Measurements from ENCODE around the gene NARF. TPM values are rescaled to one million over a fixed set of nuclear protein-coding genes. Genes with fewer than 3 reads are reported as not detected.
"Not testable (repeated sequence)": the region's sequence is repeated elsewhere in the genome, so short reads cannot be mapped to it uniquely, and the experiment has no call there.

The NARF gene
- total RNA-seq, 1 donor: 48.7 TPM

- Histone ChIP-seq H3K4me3 (ENCODE audit: low read length) (peak overlapping the region; percentile 100), H3K27me3 (ENCODE audit: insufficient read depth, low read length) (no peaks in the 10 kb centered on the region), H3K4me1 (ENCODE audit: insufficient read depth, low read length) (peaks cover 55% of the 10 kb centered on the region), H3K9me3 (ENCODE audit: low read depth, low read length) (no peaks in the 10 kb centered on the region)
Observed at GRCh38 chr17:82449883-82450356, 8.6 kb upstream of the NARF start.

- H3K27me3 ChIP-seq (ENCODE audit: insufficient read depth, low read length): no peaks in the 10 kb centered on the region
- H3K9me3 ChIP-seq (ENCODE audit: low read depth, low read length): no peaks in the 10 kb centered on the region
- peak within 1 kb of the TSS; percentile 100 for H3K4me3 ChIP-seq (ENCODE audit: low read length)
- H3K4me1 ChIP-seq (ENCODE audit: insufficient read depth, low read length): peaks cover 49% of the 10 kb centered on the region
Observed at GRCh38 chr17:82450357-82451106, 8.0 kb upstream of the NARF start, which contains the start of gene CYBC1. CYBC1 (minus strand) TSS chr17:82450752; CDS start chr17:82449254, 1,498 bp downstream.

GRCh38 chr17:82452162-82452561, 6.4 kb upstream of the NARF start:
- no peak overlapping the region for H3K4me3 ChIP-seq (ENCODE audit: low read length)
- H3K4me1 ChIP-seq (ENCODE audit: insufficient read depth, low read length): peaks cover 53% of the 10 kb centered on the region
- no peaks in the 10 kb centered on the region for H3K27me3 ChIP-seq (ENCODE audit: insufficient read depth, low read length)
- no peaks in the 10 kb centered on the region for H3K9me3 ChIP-seq (ENCODE audit: low read depth, low read length)

GRCh38 chr17:82453151-82453550, 5.4 kb upstream of the NARF start:
- not testable (repeated sequence) for H3K27me3 ChIP-seq (ENCODE audit: insufficient read depth, low read length); H3K9me3 ChIP-seq (ENCODE audit: low read depth, low read length); H3K4me3 ChIP-seq (ENCODE audit: low read length)
- H3K4me1 ChIP-seq (ENCODE audit: insufficient read depth, low read length): peaks cover 50% of the 10 kb centered on the region

DNA sequence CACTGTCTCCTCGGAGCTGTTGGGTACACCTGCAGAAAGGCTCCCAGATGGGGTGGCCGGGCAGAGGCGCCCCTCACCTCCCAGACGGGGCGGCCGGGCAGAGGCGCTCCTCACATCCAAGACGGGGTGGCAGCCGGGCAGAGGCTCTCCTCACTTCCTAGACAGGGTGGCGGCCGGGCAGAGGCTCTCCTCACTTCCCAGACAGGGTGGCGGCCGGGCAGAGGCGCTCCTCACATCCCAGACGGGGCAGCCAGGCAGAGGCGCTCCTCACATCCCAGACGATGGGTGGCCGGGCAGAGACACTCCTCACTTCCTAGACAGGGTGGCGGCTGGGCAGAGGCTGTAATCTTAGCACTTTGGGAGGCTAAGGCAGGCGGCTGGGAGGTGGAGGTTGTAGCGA, 4.8 kb upstream of the NARF start:
- H3K27me3 ChIP-seq (ENCODE audit: insufficient read depth, low read length): not testable (repeated sequence)
- H3K4me1 ChIP-seq (ENCODE audit: insufficient read depth, low read length): peaks cover 48% of the 10 kb centered on the region

GRCh38 chr17:82457073-82457928, 1.2 kb upstream of the NARF start:
- Histone ChIP-seq H3K27me3 (ENCODE audit: insufficient read depth, low read length) (no peaks in the 10 kb centered on the region), H3K4me3 (ENCODE audit: low read length) (peak overlapping the region; percentile 60), H3K4me1 (ENCODE audit: insufficient read depth, low read length) (peaks cover 37% of the 10 kb centered on the region), H3K9me3 (ENCODE audit: low read depth, low read length) (no peaks in the 10 kb centered on the region)

More for the DNA sequence above, 4.8 kb upstream of the NARF start:
- not testable (repeated sequence) for H3K4me3 ChIP-seq (ENCODE audit: low read length); H3K9me3 ChIP-seq (ENCODE audit: low read depth, low read length)

- Histone ChIP-seq H3K4me1 (ENCODE audit: insufficient read depth, low read length) (peaks cover 37% of the 10 kb centered on the region), H3K27me3 (ENCODE audit: insufficient read depth, low read length) (no peaks in the 10 kb centered on the region), H3K9me3 (ENCODE audit: low read depth, low read length) (no peaks in the 10 kb centered on the region), H3K4me3 (ENCODE audit: low read length) (peak overlapping the region; percentile 60)
Observed at GRCh38 chr17:82457929-82458178, 687 bp upstream of the NARF start.

DNA sequence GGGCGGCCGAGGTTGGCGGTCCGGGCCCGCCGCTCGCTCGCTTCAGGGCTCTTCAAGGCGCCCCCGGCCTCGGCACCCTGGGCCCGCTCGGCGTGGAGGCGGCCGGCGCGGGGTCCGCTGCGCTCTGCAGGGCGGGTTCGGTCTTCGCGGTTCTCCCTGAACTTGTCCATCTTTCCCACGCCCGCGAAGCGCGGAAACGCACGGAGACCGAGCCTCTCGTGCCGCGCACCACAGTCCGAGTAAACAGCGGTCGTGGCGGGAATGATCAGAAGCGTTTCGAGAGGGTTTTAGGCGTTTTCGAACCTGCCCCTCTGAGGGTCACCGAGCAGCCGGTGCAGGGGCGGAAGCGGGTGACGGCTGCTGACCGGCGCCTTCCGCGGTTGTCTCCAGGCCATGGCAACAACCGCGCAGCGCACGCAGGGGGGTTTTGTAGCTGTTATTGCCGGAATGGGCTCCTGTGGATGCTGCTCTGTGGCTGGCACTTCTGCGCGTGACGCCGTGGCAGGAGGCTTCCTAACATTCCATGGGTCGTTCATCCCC, 414 bp downstream of the NARF start:
- Histone ChIP-seq H3K4me3 (ENCODE audit: low read length) (peak overlapping the region; percentile 60), H3K9me3 (ENCODE audit: low read depth, low read length) (no peaks in the 10 kb centered on the region), H3K4me1 (ENCODE audit: insufficient read depth, low read length) (peaks cover 37% of the 10 kb centered on the region), H3K27me3 (ENCODE audit: insufficient read depth, low read length) (no peaks in the 10 kb centered on the region)

DNA sequence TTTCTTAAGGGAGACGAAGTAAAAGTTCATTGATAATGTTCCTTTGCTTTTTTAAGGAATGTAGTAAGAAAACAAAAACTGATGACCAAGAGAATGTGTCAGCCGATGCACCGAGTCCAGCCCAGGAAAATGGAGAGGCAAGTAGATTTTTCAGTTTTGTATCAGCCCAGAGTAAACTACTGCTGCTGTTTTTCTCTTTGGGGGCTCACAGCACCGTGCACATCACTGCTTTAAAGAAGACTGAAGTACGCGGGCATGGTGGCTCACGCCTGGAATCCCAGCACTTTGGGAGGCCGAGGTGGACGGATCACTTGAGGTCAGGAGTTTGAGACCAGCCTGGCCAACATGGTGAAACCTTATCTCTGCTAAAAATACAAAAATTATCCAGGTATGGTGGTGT, 1.4 kb downstream of the NARF start:
- not testable (repeated sequence) for H3K4me3 ChIP-seq (ENCODE audit: low read length); H3K27me3 ChIP-seq (ENCODE audit: insufficient read depth, low read length)

GRCh38 chr17:82461827-82462524, 3.4 kb downstream of the NARF start:
- peaks cover 22% of the 10 kb centered on the region for H3K4me1 ChIP-seq (ENCODE audit: insufficient read depth, low read length)
- no peak overlapping the region for H3K4me3 ChIP-seq (ENCODE audit: low read length)
- no peaks in the 10 kb centered on the region for H3K27me3 ChIP-seq (ENCODE audit: insufficient read depth, low read length)
- no peaks in the 10 kb centered on the region for H3K9me3 ChIP-seq (ENCODE audit: low read depth, low read length)

More for the DNA sequence above, 1.4 kb downstream of the NARF start:
- H3K9me3 ChIP-seq (ENCODE audit: low read depth, low read length): not testable (repeated sequence)
- H3K4me1 ChIP-seq (ENCODE audit: insufficient read depth, low read length): peaks cover 37% of the 10 kb centered on the region

DNA sequence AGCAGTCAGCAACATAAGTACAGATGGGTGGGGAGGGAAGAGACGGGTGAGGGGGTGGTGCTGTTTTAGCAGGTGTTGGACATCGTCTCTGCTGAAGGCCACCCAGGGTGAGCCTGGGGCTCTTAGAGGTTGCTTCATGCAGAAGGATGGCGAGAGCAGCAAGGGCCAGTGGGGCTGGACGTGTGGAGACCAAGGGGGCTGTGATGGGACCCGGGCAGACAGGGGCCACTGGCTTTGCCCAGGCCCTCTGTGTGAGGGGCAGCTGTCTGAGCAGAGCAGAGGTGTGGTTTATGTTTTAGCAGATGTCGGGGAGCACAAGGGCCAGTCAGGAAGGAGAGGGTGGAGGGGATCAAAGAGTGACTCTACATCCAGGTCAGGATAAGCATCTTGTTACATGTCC, 4.8 kb downstream of the NARF start:
- Histone ChIP-seq H3K4me1 (ENCODE audit: insufficient read depth, low read length) (peaks cover 13% of the 10 kb centered on the region), H3K4me3 (ENCODE audit: low read length) (no peak overlapping the region), H3K9me3 (ENCODE audit: low read depth, low read length) (no peaks in the 10 kb centered on the region), H3K27me3 (ENCODE audit: insufficient read depth, low read length) (no peaks in the 10 kb centered on the region)

DNA sequence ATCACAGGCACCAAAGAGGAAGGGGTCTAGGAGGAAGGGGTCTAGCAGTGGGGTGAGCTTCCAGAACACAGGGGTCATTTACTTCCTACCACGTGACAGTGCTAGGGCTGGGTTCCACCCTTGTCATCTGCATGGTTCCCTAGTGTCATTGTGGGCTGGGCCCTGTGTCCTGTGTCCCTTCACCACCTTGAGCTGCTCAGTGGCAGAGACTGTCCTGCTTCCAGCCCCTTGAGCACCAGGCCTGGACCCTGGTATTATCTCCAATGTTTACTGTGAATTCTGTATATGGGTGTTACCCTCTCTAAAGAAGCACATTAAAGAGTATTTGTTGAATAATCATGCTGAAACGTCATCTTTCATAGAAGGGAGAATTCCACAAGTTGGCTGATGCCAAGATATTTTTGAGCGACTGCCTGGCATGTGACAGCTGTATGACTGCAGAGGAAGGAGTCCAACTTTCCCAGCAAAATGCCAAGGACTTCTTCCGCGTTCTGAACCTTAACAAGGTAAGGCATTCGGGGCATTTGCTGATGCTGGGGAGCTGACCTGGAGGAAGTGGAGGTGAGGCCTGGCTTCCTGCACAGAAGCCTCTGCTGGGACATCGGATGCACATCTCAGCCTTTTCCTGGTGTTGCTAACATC, 5.5 kb downstream of the NARF start:
- H3K27me3 ChIP-seq (ENCODE audit: insufficient read depth, low read length): no peaks in the 10 kb centered on the region
- peaks cover 11% of the 10 kb centered on the region for H3K4me1 ChIP-seq (ENCODE audit: insufficient read depth, low read length)
- H3K9me3 ChIP-seq (ENCODE audit: low read depth, low read length): no peaks in the 10 kb centered on the region
- no peak overlapping the region for H3K4me3 ChIP-seq (ENCODE audit: low read length)

DNA sequence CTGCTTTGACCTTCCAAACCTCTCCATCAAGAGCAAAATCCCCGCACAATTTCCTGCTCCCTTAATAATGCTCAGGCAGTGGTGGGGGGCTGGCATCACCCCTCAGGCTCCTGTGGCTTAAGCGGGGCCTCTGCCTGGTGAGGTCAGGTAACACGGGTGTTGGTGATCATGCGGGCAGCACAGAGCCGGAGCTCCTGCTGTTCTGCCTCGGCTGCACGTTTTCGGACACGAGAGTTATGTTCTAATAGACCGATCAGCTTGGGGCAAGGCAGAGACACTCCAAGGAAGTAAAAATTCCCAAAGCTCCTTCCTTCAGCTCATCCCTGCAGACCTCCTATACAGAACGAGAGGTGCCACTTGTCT, 6.0 kb downstream of the NARF start:
- peaks cover 6% of the 10 kb centered on the region for H3K4me1 ChIP-seq (ENCODE audit: insufficient read depth, low read length)
- no peaks in the 10 kb centered on the region for H3K27me3 ChIP-seq (ENCODE audit: insufficient read depth, low read length)
- H3K4me3 ChIP-seq (ENCODE audit: low read length): no peak overlapping the region
- no peaks in the 10 kb centered on the region for H3K9me3 ChIP-seq (ENCODE audit: low read depth, low read length)

DNA sequence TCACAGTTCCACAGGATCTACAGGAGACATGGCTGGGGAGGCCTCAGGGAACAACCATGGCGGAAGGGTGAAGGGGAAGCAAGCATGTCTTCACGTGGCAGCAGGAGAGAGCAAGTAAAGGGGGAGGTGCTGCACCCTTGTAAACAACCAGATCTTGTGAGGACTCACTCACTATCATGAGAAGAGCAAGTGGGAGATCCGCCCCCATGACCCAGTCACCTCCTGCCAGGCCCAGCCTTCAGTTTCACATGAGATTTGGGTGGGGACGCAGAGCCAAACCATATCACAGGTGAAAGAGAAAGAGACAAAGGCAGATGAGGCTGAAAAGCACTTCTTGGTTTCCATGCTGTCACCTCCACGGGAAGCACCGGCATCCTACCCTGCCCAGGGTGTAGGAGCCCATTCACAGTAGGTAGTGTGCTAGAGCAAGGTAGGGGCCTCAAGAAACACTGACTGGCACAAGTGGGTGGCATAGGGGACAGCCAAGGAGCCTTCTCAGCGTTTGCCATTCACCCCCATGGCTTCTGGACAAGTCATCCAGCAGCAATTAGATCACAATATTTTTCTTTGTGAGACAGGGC, 6.6 kb downstream of the NARF start:
- no peak overlapping the region for H3K4me3 ChIP-seq (ENCODE audit: low read length)
- no peaks in the 10 kb centered on the region for H3K9me3 ChIP-seq (ENCODE audit: low read depth, low read length)
- no peaks in the 10 kb centered on the region for H3K27me3 ChIP-seq (ENCODE audit: insufficient read depth, low read length)
- peaks cover under 1% of the 10 kb centered on the region for H3K4me1 ChIP-seq (ENCODE audit: insufficient read depth, low read length)

All from mononuclear cell (primary cell).